Endometrium (tissue), 2 donors: ENCODE measurements around the gene CENPV.

Experiments used
- FAIRE-seq: peaks from 2 replicates; lab custom pipeline; 2012; peaks lifted over from hg19 to GRCh38; lab: Jason Lieb, UNC
- donor health status: control.
- donor health status: control.

The CENPV gene

DNA sequence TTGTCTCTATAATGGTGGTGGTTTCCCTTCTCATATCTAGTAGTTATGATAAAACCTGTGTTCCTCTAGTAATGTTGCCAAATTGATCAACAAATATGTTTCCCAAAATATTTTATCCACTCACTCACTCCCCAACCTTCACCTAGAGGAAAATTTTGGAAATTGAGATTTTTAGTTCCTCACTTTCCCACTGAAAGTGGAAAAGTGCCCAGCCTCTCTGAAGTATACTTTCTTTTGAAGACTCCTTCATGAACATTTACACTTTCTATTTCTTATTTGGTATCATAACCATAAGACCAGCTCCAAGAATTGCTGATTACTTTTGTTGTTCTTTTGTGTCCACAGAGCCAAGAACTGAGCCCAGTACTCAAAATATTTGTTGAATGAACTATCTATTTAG, 5.1 kb upstream of the CENPV start:
- no peak for FAIRE-seq

DNA sequence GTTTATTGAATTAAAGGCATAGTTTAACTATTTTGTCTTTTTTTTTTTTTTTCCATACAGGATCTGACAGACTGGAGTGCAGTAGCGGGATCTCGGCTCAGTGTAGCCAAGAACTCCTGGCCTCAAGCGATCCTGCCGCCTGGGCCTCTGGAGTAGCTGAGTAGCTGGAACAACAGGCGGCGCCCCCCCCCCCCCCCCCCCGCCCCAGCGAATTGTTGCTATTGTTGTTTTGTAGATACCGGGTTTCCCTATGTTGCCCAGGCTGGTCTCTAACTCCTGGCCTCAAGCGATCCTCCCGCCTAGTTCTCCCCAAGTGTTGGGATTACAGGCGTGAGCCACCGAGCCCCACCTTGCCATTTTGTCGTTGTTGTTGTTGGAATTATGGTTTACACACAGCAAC, 1.3 kb upstream of the CENPV start:
- no peak for FAIRE-seq

DNA sequence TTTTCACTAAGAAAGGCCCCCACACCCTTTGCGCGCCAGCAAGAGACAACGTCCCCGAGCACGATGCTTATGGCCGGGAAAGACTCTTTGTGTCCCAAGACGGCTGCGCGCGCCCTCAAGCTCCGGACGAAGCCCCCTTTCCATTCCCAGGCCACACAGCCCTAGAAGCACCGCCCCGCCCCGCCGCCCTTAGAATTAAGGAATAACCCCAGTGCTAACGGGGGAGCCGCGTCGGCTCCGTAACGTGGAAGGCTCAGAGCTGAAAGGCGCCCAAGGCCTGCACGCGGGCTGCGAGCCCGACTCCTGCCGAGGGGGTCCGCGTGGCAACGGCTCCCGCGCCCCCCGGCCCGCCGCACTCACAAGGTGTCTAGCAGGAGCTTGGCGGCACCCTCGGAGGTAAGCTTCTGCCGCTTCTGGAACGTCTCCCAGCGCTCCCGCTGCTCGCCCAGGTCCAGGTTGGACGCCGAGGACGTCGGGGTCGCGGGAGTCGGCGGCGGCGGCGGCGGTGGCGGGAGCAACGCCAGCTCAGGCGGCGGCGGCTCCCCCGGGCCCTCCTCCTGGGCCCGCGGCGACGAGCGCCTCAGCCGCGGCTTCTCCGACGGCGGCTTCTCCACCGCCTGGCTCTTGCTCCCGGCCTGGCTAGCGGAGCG, 477 bp downstream of the CENPV start:
- no peak for FAIRE-seq

DNA sequence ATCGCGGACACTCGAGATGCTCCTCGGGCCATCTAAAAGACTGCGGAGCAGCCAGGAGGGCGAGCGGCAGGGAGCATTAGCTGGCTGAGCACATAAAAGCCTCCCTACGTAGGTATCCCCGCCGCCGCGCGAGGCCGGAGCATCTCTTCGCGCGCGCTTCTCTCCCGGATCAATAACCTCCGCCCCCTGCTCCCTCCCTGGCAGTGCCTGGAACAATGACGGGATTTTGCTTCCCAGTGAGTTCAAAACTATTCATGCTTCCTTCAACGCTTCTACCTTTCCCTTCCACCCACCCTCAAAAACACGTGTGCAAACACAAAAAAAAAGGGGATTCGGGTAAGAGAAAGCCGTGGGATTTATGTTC, 984 bp downstream of the CENPV start:
- no peak for FAIRE-seq

DNA sequence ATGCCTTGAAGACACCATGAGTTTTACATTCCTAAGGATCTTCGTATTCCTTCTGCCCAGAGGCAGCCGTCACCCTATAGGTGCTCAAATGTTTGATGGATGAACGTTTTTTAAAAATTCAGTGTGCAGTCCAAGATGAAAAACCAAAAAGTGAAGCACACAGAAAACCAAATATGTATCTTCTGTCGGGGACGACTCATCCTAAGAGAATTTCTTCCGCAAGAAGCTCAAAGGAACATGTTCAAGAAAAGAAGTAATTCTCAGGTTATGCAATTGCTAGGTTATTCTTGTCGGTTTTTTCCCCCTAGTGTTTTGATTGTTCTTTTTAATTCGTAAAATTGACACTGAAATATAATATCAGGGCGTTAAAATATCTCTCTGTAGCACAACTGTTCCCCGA, 1.4 kb downstream of the CENPV start:
- no peak for FAIRE-seq

DNA sequence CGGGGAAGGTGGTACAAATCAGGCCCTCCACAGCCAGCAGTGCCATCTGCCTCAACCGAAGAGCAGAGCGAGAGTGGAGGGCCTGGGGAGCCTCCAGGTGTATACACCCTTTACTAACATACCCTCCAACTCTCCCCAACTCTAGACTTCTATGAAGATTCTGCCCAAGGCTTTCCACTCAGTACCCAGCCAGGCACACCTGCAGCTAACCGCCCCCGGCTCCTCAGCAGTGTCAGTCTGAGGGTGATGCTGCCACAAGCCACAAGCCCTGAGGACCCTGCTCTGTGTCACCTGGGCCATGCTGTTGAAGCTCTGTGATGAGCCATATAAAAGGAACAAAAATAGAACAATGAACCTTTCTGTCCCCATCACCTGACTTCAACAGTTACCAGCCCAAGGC, 3.8 kb downstream of the CENPV start:
- FAIRE-seq = no peak

DNA sequence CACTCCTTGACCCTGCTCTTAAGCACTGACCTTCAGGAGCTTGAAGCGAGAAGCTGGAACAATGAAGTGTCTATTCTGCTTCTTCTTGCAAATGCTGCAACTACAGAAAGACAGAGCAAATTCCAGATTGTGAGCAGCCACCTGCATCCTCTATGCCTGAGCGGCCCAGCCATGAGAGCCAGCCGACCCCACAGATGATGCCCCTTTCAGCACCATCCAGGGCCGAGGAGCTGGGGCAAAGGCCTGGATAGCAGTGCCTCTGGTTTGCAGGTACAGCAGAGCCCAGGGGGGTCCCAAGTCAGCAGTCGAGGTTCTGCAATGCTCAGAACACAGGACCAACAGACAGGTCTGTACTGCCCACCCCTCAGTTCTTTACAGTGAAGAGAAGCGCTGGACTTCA, 4.7 kb downstream of the CENPV start:
- FAIRE-seq = no peak

DNA sequence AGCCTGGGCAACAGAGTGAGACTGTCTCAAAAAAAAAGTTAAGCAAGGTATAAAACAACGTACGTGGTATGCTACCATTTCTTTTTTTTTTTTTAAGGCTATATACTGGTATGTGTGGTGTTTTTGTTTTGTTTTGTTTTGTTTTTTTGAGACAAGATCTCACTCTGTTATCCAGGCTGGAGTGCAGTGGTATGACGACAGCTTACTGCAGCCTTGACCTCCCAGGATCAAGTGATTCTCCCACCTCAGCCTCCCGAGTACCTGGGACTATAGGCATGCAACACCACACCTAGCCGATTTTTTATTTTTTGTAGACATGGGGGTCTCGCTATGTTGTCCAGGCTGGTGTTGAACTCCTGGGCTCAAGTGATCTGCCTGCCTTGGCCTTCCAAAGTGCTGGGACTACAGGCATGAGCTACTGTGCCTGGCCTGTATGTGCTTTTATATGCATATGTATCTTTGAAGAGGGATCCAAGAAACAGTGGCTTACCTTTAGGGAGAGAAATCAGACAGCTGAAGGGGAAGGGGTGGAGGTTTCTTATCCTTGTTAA, 6.5 kb downstream of the CENPV start:
- no peak for FAIRE-seq

DNA sequence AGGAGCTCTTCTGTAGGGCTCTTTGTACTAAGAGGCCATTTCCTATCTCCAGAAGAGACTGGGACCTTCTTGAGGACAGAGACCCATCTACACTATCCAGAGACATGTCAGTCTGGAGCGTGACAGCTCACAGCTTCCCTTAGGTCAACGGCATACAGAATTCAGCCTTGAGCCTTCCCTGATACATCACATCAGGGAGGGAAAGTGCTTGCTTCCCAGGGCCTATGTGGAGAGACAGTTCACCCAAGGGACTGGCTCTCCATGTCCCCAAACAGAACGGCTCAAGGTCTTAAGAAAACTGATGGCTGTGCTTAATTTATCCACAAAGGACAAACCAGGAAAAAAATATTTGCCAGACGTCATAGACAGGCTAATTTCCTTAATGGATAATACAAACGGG, 7.7 kb downstream of the CENPV start:
- no peak for FAIRE-seq

DNA sequence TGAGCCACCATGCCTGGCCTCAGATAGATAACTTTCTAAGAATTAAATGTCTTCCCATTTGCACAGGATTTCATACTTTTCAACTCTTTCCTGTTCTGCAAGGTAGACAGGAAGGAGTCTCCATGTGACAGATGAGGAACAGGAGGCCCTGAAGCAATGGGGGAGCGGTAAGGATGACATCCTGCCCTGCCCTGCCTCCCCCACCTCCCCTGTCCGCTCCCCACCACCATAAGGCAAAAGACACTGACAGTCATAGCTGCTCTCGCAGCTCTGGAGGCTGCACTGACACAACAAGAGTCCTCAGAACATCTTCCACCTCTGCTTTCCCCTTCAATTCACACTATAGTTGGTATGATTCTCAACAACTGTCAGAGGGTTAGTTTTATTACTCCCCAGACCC, 9.7 kb downstream of the CENPV start:
- no peak for FAIRE-seq

DNA sequence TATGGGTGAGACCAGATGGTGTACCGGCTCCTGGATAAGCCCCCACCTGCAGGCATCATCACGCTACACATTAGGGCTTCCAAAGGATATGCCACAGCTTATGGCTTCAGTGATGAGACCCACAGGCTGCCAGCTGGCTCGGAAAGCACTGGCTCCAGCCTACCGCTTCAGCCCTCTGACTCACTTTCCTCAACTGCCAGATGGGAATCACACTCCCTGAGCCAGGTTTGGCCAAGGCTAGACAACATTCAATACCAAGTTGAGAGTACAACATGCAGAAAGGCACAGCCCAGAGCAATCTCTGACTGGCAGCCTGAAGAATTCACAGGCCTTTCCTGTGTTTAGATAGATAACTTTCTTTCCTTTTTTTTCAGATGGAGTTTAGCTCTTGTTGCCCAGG, 10.3 kb downstream of the CENPV start:
- no peak for FAIRE-seq

DNA sequence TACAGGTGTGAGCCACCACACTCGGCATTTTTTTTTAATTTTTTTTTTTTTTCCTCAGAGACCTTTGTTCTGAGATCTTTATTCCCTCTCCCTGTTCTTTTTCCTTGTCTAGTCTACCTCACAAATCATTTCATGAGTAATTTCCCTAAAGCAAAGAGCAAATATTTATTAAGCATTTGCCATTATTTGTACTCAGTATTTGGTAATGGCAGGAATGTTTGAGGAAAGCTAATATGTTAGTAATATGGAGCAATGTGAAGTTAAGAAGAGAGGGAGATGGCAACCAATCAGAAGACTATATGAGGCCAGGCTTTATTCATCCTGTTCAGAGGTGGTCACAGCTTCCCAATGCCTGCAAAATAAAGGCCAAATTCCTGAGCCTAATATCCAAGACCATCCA, 13.3 kb downstream of the CENPV start:
- FAIRE-seq = no peak

DNA sequence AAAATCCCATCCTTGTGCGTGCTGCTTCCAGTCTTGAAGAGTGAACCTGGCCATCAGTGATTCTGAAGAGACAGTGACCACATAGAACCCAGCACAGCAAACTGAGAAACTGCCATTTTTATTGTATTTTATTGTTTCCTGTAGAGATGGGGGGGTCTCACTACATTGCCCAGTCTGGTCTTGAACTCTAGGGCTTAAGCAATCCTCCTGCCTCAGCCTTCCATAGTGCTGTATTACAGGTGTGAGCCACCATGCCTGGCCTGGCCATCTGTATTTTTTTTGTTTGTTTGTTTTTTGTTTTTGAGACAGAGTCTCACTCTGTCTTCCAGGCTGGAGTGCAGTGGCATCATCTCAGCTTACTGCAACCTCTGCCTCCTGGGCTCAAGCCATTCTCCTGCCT, 13.9 kb downstream of the CENPV start:
- no peak for FAIRE-seq

DNA sequence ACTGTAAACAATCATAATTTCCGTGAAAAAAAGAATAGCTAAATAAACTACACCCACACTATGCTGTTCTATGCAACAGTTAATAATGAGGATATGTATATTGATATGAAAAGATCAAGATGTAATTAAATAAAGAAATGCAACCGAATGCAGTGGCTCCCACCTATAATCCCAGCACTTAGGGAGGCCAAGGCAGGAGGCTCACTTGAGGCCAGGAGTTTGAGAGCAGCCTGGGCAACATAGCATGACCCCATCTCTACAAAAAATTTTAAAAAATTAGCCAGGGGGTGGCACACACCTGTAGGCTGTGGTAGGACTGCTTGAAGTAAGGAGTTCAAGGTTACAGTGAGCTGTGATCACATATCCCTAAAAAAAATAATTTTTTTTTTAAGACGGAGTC, 14.9 kb downstream of the CENPV start:
- no peak for FAIRE-seq

DNA sequence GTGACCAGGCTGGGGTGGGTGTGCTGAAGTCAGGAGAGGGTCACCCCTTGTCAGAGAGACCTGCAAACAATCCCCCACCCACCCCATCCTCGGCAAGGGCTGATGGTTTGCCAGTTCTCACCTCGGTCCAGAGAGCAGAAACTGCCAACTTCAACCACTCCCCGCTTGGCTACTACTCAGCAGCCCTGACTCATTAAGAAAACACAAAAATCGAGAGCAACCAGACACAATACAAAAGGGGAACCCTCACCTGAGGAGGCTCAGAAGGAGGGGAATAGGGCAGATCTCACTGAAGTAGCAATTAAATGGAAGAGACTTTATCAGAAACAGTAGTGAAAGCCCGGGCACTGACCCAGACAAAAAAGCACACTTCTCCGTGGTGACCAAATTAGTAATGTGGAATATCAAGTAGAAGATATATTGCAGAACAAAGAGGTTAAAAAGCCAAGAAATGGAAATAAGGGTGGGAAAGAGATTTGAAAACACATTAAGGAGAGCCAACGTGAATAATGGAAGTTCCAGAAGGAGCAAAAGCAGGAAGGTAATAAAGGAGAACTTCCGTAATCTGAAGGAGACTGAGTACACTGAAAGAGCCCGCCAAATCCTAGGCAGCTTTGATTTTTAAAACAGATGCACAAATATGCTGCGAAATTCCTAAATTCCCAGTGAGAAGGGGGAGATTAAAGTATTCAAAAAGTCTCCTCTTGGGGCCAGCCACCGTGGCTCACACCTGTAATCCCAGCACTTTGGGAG, 23.6 kb downstream of the CENPV start:
- FAIRE-seq = no peak

DNA sequence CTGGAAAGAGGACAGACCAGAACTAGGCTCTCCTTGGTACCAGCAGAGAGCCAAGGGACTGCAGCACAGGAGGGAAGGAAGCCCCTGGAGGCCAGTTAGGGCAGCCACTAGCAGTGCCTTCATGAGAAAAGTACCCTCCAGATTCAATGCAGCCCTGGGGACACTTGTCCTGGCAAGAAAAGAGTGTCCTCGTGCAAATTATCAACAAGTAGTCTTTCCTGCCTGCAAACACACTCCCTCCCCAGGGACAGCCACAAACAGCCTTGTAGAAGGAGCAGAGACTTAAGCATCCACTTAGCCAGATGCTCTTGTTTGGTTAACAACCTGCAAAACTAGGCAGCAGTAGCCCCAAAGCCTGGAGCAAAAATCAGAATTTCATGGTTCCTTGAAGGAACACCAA, 24.3 kb downstream of the CENPV start:
- no peak for FAIRE-seq

DNA sequence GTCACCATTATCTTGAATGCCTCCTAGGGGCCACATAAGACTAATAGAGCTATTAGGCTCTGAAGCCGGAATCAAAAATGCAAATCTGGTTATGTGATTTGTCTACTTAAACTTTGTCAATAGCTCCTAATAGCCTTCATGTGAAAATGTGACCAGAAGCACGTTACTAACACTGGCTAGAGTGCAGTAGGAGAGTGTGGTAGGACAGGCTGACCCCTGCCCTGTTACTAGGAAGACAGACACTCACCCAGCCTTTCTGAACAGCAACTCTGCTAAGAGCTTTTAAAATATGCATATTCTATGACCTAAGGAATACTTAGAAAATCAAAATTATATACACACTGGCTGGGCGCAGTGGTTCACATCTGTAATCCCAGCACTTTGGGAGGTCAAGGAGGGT, 26.3 kb downstream of the CENPV start:
- FAIRE-seq = no peak

DNA sequence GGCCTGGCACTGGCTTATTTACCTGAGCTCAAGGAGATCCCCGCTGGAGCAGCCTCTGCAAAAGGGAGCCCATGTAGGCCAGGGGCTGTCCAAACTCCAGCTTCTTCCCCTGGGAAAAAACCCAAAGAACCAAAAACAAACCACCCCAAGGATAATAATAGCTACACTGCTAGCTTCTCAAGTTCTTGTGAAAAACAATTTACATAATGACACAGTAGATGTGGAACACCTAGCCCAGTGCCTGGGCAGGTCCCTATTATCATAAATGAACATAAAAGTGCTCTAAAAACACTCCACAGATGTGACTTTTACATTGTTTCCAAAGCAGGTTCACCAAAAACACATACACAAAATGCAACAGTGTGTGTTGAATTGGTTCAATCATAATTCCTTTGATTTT, 27.3 kb downstream of the CENPV start:
- no peak for FAIRE-seq

DNA sequence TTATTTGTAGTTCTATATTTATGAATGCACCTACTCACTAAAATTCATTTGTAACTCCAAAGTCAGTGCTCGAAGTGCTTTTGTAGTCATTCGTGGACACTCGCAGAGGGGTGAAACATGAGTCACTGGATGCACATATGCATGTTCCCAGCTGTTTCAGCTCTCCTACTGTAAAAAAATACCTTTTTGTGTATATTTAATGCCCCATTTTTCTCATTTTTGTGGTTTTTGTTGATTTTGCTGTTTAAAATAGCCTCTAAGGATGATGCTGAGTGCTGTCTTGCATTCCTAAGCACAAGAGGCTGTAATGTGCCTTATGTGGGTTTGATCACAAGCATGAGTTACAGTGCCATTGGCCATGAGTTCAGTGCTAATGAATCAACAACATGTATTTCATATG, 30.6 kb downstream of the CENPV start:
- FAIRE-seq = no peak

DNA sequence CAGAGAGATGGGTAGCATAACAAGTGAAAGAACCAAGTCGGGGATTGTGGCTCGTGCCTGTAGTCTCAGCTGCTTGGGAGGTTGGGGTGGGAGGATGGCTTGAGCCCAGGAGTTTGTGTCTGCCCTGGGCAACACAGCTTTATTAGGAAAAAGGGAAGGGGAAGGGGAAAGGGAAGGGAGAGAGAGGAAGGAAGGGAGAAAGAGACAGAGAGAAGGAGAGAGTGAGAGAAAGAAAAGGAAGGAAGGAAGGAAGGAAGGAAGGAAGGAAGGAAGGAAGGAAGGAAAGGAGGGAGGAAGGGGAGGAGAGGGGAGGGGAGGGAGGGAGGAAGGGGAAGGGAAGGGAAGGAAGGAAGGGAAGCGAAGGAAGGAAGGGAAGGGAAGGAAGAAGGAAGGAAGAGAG, 33.3 kb downstream of the CENPV start:
- FAIRE-seq = no peak

DNA sequence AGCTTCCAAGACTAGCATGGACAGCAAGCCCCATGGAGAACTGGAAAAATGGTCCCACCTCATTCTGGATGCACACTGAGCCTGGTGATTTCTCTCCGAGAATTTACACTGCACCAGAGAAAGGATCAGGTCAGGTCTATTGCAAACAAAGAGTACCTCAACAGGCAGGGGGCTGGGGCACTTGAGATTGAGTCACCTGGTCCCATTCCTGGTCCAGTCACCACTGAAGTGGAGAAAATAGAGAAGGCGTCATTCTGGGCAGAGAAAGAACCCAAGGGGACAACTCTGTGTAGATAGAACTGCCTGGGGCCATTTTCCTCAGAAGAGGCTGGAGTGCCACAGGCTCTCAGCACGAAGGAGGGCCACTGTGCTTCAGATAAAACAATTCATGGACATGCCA, 38.4 kb downstream of the CENPV start:
- FAIRE-seq = no peak

DNA sequence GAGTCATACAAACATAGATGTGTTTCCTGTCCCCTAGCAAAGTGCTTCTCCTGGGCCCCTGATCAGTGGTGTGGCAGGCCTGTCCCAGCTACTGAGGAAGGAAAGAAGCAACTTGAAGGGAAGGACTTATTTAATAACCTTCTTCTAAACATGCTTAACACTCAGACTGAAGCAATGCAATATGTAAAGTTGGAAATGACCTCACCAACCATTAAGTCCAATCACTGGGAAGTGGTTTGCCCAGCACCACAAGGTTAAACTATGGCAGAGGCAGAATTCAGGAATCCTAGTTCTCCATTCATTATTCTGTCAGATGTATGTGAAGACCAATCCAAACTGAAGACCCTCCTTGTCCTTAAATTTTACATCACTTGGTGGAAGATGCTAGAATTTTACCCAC, 39.1 kb downstream of the CENPV start:
- no peak for FAIRE-seq

DNA sequence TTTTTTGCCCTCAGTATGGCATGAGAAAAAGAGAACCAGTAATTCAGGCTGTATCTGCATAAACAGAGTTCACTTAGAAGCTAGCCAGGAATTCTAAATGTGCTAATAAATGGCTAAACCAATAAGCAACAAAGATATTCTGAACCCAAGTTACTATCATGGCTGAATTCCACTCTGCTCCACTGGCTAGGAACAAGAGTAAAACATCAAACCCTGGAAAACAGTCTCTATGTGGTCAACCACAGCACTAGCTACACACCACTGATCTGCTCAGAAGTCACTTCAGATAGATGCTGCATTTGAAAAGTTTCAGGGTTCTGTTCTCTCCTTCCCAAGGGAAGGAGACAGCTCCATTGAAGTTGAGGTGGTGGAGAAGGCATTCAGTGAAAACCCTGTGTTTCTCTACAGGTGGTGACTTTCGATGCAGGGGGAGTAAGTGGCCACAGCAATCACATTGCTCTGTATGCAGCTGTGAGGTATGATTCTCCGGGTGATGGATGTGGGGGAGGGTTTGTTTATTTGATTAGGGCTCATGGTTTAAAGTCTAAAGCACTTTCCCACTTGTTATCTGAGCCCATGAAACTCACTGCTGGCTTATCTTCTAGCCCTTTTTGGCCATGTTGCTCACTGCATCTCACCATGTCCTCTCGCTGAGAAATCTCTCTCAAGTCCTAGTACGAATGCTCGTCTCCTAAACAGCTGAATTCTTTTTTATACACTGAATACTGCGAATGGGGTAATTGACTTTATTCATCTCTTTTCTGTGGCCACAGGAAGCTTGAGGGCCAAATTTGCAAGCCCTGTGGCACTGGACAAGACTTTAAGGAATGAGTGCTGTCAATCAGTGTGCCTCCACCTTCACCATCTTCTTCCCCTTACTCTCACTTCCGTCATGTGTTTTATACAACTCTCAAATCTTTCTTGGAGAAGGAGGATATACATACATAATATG, 39.9 kb downstream of the CENPV start:
- FAIRE-seq = no peak
